Stimulated activated CD8-positive, alpha-beta memory T cell treated with anti-CD3 and anti-CD28 coated beads, Interleukin-4, amount 100 ng/mL, for 4 hours (primary cell): Measurements from ENCODE around the gene GSPT1.
A peak's percentile ranks its signal among the peaks of the same experiment; 100 is the strongest.
"Not testable (repeated sequence)": the region's sequence is repeated elsewhere in the genome, so short reads cannot be mapped to it uniquely, and the experiment has no call there.

Experiments
- DNase-seq, 2 donors: peaks; one replicate each; pipeline ENCODE4 v3.0.0-alpha.2; 2020; ENCODE audit warnings: low read depth in 2 of 2, low spot score in 1 of 2

The GSPT1 gene

DNA sequence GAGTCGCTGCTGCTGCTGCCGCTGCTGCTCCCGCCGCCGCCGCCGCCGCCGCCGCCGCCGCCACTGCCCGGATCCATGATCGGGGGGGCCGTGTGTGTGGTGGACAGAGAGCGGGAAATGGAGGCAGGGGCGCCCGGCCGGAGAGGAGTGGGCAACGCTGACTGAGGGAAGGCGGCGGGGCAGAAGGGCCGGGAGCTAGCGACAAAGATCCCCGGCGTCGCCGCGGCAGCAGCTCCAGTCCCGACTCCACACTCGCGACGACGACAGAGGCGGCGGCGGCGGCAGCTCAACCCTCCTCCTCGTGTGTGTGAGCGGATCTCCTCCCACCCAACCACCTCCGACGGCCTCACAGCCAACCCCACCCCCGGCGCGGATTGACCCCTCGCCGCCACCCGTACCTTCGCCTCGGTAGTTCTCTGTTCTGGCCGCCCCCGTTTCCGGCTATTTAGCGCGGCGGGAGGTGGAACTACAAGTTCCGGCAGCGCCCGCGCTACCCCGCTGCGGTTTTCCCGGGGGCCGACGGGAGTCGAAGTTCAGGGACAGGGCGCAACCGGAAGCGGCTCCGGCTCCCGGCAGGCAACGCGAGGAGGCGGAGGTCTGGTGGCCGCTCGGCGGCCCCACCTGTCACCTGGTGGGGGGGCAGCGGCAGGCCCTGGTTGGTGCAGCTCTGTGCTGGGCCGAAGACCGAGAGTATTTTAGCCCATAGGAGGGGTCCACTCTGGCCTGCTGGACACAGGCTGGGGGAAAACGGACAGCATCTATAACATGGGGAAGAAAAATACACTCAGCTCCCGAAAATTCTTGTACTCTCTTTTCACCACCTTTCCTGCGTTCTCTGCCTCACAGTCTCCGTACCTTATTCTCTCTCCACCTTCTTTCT lies at the start of gene GSPT1:
GSPT1 (minus strand) TSS at position 313 of the 880 bp plus-strand sequence; CDS start at position 77, 236 bp downstream.
- DNase-seq = peak; percentile 99

DNA sequence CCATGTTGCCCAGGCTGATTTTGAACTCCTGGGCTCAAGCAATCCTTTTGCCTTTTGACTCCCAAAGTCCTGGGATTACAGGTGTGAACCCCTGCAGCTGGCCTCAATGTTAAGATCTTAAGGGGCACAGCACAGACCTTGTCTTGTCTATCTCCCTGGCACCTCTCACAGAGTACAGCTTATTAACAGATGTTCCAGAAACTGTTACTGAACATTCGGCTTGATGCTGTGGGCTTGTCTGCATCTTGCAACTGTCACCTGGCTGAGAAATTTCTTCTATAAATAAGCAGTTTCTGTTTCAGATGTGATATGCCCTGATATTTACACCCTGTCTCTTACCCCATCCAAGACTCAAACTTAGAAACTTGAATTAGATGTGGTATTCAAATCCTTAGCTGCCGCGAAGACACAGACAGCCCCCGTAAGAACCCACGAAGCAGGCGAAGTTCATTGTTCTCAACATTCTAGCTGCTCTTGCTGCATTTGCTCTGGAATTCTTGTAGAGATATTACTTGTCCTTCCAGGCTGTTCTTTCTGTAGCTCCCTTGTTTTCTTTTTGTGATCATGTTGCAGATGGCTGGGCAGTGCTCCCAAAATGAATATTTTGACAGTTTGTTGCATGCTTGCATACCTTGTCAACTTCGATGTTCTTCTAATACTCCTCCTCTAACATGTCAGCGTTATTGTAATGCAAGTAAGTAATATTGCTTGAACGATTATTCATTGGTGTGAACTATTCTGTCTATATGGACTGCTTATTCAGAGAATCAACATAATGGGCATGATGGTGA lies 49.2 kb upstream of the GSPT1 start, which contains the start of gene TNFRSF17:
TNFRSF17 (plus strand) TSS at position 450 of the 791 bp plus-strand sequence; CDS start at position 565, 115 bp downstream.
- no peak for DNase-seq

DNA sequence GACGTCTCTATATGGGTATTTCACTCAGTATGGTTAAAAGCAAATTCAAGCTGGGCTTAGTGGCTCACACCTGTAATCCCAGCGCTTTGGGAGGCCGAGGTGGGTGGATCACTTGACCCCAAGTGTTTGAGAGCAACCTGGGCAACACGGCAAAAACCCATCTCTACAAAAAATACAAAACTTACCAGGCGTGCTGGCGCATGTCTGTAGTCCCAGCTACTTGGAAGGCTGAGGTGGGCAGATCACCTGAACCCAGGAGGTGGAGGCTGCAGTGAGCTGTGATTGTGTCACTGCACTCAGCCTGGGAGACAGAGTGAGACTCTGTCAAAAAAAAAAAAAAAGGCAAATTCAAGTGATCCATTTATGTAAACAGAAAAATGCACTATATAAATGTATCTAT lies 48.0 kb upstream of the GSPT1 start:
- no peak for DNase-seq

DNA sequence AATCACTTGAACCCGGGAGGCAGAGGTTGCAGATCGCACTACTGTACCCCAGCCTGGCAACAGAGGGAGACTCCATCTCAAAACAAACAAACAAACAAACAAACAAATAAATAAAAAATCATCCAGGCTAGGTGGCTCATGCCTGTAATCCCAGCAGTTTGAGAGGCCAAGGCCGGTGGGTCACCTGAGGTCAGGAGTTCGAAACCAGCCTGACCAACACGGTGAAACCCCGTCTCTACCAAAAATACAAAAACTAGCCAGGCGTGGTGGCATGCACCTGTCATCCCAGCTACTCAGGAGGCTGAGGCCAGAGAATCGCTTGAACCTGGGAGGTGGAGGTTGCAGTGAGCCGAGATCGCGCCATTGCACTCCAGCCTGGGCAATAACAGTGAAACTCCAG lies 47.2 kb upstream of the GSPT1 start:
- not testable (repeated sequence) for DNase-seq

DNA sequence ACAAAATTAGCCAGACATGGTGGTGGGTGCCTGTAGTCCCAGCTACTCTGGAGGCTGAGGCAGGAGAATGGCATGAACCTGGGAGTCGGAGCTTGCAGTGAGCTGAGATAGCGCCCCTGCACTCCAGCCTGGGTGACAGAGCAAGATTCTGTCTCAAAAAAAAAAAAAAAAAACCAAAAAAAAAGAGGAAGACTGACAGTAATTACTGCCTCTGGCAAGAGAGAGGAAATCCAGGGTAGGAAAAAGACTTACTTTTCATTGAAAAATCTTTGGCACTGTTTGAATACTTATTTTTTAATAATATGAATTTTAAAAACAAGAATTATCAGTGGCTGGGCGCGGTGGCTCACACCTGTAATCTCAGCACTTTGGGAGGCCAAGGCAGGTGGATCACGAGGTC lies 46.7 kb upstream of the GSPT1 start:
- DNase-seq = not testable (repeated sequence)

DNA sequence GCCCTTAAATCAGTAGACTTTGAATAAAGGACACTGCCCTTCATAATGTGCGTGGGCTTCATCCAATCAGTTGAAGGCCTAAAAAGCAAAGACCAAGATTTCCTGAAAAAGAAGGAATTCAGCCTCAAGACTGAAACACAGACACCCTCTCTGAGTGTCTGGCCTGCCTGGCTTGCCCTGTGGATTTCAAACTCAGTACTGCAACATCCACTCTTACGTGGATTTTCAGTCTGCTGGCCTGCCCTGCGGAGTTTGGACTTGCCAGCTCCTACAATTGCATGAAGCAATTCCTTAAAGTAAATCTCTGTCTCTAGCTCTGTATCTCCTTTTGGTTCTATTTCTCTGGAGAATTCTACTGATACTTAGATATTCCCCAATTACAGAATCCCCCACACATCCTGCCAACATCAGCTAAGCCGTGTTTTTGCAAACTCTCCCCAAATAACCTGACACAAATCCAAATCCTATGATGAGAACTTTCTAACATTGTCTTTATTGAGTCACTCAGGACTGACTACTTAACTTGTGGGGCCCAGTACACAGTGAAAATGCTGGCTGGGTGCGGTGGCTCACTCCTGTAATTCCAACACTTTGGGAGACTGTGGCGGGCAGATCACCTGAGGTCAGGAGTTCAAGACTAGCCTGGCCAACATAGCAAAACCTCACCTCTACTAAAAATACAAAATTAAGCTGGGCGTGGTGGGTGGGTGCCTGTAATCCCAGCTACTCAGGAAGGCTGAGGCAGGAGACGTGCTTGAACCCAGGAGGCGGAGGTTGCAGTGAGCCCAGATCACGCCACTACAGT lies 42.0 kb upstream of the GSPT1 start:
- DNase-seq = no peak

DNA sequence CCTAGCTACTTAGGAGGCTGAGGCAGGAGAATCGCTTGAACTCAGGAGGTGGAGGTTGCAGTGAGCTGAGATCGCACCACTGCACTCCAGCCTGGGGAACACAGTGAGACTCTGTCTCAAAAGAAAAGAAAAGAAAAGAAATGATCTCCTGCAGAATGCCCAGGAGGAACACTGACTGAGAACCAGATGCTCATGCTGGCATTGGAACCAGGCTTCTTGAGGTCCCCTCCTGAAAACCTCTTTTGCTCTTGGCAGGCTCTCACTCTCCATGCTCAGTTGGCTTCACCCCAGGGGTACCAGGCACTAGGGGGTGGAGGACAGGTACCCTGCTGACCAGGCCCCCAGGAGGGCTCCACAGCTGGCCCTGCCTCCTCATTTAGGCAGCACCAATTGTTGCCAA lies 40.8 kb upstream of the GSPT1 start:
- no peak for DNase-seq

DNA sequence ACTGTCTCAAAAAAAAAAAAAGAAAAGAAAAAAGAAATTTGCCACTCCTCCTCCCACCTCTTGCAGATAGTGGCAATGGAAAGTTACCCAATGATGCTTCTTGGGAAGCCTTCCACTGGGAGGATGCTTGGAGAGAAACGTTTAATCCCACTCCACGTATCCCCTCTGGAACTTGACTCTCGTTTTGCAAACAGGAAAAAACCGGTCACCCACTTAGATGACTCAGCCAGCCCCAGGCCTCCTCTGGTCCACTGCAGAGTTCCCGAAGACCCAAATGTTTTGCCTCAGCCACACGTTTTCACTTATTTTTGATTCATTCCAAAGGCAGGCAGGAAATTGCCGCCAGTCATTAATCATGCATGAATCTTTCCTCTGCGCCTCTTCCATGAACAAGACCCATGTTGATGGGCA lies 40.0 kb upstream of the GSPT1 start:
- no peak for DNase-seq

DNA sequence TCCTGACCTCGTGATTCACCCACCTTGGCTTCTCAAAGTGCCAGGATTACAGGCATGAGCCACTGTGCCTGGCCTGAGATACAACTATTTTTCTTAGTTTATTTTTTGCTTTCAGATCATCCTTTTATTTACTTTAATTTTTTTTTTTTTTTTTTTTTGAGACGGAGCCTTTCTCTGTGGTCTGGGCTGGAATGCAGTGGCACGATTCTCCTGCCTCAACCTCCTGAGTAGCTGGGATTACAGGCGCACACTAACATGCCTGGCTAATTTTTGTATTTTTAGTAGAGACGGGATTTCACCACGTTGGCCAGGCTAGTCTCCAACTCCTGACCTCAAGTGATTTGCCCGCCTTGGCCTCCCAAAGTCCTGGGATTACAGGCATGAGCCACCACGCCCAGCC lies 37.8 kb upstream of the GSPT1 start:
- not testable (repeated sequence) for DNase-seq

DNA sequence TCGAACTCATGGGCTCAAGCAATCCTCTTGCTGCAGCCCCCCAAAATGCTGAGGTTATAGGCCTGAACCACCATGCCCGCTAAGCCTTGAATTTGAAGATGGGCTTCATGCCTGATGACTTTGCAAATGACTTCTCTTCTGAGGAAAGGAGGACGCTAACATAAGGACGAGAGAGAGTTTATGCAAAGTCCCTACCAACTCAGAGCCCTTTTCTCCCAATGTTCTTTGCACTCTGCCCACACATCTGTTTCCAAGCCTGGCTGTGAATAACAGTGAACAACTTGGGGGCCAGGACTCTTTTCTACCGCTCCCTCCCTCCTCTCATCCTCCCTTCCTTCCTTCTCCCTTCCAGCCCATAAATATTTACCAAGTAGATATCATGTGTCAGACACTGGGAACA lies 34.6 kb upstream of the GSPT1 start:
- no peak for DNase-seq

DNA sequence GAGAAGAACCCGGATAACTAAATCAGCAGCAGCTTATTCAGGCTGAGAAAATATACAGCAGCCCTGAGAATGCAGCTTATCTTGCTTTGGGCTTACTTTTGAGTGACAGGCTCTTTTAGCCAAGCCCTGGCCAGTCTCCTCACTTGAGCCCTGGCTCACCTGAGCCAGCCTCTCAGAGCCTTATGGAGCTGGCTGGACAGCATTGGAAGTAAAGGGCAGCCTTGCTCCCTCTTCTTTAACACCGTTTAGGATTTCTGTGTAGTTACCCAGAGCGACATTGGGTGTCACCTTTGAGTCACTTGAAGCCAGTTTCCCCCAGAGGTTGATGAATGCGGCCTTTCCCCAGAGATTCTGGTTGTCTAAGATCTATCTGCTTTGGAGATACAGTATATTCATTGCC lies 33.8 kb upstream of the GSPT1 start:
- no peak for DNase-seq

DNA sequence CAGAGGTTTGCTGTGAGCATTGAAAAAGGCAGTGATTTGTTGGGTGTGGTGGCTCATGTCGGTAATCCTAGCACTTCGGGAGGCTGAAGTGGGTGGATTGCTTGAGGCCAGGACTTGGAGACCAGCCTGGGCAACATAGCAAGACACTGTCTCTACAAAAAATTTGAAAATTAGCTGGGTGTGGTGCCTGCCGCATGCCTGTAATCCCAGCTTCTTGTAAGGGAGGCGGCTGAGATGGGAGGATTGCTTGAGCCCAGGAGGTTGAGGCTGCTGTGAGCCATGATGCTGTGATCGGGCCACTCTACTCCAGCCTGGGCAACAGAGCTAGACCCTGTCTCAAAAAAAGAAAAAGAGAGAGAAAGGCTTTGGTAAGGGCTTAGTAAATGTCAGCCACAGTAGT lies 33.1 kb upstream of the GSPT1 start:
- no peak for DNase-seq

DNA sequence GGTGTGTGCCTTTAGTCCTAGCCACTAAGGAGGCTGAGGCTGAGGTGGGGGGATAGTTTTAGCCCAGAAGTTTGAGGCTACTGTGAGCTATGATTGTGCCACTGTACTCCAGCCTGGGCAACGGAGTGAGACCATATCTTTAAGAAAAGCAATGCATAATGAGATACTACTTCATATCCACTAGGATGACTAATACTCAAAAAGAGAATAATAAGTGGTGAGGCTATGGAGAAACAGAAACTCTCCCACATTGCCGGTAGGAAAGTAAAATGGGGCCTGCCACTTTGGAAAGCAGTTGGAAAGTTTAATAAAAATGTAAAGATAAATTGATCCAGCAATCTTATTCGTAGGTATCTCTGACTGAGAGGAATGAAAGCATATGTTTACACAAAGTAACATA lies 30.7 kb upstream of the GSPT1 start:
- no peak for DNase-seq

DNA sequence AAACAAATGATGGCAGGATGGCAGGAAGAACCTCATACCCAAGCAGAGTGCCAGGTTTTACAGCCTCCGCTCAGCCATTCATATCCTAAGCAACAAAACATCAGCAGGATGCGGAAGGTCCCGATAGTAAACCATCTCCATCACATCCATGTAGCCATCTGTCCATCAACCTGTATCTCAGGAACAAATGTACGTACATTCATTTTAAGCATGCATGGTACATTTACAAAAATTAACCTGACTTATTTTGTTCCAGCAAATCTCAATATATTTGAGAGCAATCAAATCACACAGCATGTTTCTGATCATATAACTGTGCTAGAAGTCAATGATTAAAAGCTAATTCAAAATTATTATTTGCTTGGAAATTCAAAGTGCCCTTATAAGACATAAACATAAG lies 26.2 kb upstream of the GSPT1 start, which contains the start of gene NPIPB2:
NPIPB2 (minus strand) TSS at position 101 of the 400 bp plus-strand sequence; CDS start at position 101, 0 bp downstream.
- DNase-seq = not testable (repeated sequence)

DNA sequence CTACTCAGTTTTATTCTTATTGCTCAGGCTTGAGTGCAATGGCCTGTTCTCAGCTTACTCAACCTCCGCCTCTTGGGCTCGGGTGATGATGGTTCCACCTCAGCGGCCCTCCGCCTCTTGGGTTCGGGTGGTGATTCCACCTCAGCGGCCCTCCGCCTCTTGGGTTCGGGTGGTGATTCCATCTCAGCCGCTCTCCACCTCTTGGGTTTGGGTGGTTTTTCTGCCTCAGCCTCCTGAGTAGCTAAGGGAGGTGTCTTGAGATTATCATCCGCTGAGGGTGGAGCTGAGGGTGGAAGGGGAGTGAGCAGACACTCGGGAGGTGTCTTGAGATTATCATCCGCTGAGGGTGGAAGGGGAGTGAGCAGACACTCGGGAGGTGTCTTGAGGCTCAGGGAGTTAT lies 11.6 kb upstream of the GSPT1 start:
- not testable (repeated sequence) for DNase-seq

DNA sequence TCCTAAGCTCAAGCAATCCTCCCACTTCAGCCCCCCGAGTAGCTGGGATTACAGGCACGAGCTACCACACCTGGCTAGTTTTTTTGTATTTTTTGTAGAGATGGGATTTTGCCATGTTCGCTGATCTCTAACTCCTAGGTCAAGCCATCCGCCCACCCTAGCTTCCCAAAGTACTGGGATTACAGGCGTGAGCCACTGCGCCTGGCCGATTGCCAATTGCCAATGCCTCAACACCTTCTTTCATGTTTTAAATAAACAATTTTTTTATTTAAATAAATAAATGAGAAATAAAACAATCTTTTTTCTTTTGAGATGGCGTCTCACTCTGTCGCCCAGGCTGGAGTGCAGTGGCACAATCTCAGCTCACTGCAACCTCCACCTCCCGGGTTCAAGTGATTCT lies 8.3 kb upstream of the GSPT1 start:
- DNase-seq = not testable (repeated sequence)

DNA sequence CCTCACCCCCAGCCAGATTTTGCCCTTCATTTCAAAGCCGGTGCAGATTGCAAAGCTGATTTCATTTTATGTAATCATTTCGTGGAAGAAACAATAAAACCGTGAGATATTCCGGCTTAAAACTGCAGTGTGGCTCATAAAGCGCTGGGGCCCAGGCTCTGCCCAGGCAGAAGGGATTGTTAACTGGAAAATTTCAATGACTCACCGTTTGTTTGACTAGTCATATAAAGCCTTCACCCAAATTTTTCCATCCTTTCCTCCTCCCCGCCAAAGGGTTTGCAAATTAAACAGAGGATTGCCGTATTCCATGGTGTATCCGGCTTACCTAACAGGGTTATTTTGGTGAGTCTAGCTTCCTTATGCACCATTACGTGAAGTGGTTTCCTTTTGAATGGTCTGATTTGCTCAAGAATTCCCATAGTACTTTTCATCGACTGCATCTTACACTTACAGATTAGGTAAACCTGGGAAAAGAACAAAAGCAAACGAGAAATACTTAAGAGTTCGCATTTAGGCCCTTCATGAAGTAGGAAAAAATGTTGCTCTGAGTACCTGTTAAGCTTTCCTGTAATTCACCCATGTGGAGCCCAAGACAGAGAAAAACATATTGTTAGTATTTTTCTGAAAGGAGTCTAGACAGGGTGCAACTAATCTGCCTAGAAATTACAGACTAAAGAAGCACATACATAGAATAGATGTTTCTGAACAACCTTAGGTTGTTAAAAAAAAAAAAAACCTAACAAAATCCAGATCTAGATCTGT lies 949 bp upstream of the GSPT1 start:
- no peak for DNase-seq

DNA sequence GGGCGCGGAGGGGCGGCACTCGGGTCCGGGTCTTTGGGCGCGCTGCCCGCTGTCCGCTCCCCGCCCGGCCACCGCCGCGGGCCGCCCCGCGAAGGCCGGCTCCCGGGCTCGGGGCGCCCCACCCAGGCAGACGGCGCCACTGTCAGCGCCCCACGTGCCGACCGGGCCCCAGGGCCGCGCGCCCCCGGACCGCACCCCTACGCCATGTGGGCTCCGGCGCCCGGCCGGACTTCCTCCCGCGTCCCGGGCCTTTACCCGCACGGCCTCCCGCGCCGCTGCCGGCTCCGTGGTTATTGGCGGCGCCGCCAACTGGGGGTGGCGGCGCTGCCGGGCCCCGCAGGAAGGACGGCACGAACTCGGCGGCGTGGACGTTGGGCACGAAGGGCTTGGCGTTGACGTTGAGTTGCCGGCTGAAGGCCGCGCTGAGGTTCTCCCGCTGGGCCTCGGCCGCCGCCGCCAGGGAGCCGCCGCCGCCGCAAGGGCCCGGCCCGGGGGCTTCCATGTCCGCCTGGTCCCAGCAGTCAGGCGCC lies 577 bp downstream of the GSPT1 start:
- peak in 1 of 2 donors; percentile 20 for DNase-seq

DNA sequence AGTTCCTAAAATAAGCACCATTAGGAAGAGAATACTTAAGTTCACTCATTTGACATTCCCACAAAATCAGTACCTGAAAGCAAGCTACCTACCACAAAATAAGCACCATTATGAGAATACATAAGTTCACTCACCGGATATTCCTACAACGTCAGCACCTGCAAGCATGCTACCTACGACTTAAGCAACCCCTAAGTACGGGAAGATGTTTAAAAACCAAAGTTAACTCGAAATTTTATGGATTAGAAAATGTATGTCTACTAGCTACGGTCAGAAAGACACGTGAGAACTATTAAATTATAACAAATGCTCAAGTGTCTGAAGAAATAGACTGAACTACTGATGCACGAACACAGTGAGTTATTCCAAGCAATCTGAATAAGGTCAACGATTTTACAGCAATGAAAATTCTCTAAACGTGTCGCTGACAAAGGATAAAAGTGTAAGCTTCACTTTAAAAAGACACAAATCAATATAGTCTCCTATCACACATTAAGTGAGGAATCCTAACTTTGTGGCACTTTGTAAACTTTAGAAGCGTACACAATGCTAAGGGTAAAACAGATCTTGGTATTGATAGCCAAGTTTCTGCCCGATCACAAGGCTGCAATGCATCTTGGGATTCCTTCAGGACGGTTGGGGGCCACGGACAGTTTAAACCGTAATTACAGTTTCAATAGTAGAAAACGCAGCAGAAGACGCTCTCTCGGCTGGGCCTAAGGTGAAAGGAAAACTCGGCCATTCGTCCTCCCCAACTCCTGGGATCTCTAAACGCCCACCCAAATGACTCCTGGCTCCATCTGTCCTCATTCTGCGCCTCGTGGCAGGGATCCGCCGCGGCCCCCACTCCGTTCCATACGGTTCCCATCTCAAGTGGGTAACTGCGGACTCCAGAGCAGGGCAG lies 1.3 kb downstream of the GSPT1 start:
- no peak for DNase-seq
